ENCODE data around the gene SPINK2. TPM values are rescaled to one million over a fixed set of nuclear protein-coding genes. Genes with fewer than 3 reads are reported as not detected.
A peak's percentile ranks its signal among the peaks of the same experiment; 100 is the strongest.

Gene SPINK2, protein sequence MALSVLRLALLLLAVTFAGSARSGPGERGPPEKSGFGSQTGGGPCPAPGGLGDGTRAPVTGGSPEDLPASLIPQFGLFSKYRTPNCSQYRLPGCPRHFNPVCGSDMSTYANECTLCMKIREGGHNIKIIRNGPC
- 1 to 10 TPM in 1 of 9 donors, not detected in 8; 1.4 TPM for total RNA-seq
- not detected for polyA plus RNA-seq
- long read RNA-seq, donor 1, result 0 reads
- long read RNA-seq, donor 2, result 0 reads
- long read RNA-seq, donor 3, result 0 reads
- long read RNA-seq, donor 4, result 0 reads
- long read RNA-seq, donor 5, result 0 reads
- long read RNA-seq, donor 6, result 0 reads
- long read RNA-seq, donor 7, result 0 reads
- long read RNA-seq, donor 8, result 0 reads
- long read RNA-seq, donor 9, result 0 reads
- long read RNA-seq, donor 10, partial matches to known transcripts, result 19 of 19 reads
- long read RNA-seq, donor 10, other reads (novel, unspliced or antisense), result 0 of 19 reads

- H3K9me3 ChIP-seq (replicated peaks in 1 of 3), result no peaks in the 10 kb centered on the region
- peak in 3 of 7 donors; percentile 2 to 16 (median 11) for DNase-seq
- H3K27me3 ChIP-seq, result peaks cover 8% of the 10 kb centered on the region
- intact Hi-C loops (cut with DNase I), result no loop called here
- no peaks in the 10 kb centered on the region for H3K36me3 ChIP-seq (replicated peaks in 1 of 2)
- no peaks in the 10 kb centered on the region for H3K4me1 ChIP-seq (replicated peaks in 1 of 2)
- TF ChIP-seq, protein P1, sequence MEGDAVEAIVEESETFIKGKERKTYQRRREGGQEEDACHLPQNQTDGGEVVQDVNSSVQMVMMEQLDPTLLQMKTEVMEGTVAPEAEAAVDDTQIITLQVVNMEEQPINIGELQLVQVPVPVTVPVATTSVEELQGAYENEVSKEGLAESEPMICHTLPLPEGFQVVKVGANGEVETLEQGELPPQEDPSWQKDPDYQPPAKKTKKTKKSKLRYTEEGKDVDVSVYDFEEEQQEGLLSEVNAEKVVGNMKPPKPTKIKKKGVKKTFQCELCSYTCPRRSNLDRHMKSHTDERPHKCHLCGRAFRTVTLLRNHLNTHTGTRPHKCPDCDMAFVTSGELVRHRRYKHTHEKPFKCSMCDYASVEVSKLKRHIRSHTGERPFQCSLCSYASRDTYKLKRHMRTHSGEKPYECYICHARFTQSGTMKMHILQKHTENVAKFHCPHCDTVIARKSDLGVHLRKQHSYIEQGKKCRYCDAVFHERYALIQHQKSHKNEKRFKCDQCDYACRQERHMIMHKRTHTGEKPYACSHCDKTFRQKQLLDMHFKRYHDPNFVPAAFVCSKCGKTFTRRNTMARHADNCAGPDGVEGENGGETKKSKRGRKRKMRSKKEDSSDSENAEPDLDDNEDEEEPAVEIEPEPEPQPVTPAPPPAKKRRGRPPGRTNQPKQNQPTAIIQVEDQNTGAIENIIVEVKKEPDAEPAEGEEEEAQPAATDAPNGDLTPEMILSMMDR (IDR thresholded peaks at IDR 0.05), result no peak
- TF ChIP-seq POLR2A (IDR thresholded peaks at IDR 0.05), result no peak
- H3K4me3 ChIP-seq, result peak within 1 kb of the TSS in 2 of 4 donors; percentile 16 to 57
- WGBS, 4 donors, result 2 to 3% (median 3%) methylated on average over 30 to 58 of the region's 58 CpGs
- no peak within 1 kb of the TSS for H3K27ac ChIP-seq
Observed at GRCh38 chr4:56821381-56822243, at the start of gene SPINK2. Gene SPINK2 (minus strand): TSS chr4:56821701. CDS start chr4:56821662, 39 bp downstream.

GRCh38 chr4:56870946-56871345 lies 49.4 kb upstream of the SPINK2 start:
- Histone ChIP-seq H3K27ac (no peak overlapping the region), H3K27me3 (no peaks in the 10 kb centered on the region), H3K36me3 (replicated peaks in 1 of 2) (no peaks in the 10 kb centered on the region), H3K4me1 (replicated peaks in 1 of 2) (no peaks in the 10 kb centered on the region), H3K9me3 (replicated peaks in 1 of 3) (no peaks in the 10 kb centered on the region), H3K4me3 (no peak overlapping the region)
- 41 to 53% (median 48%) methylated on average over 4 of the region's 4 CpGs for WGBS, 4 donors
- TF ChIP-seq, protein P1 (IDR thresholded peaks at IDR 0.05), result no peak
- no peak for TF ChIP-seq POLR2A (IDR thresholded peaks at IDR 0.05)
- intact Hi-C loops (cut with DNase I), result no loop called here
- DNase-seq, result no peak

- no peak overlapping the region for H3K27ac ChIP-seq
- no peaks in the 10 kb centered on the region for H3K36me3 ChIP-seq (replicated peaks in 1 of 2)
- 85 to 90% (median 88%) methylated on average over 3 to 7 of the region's 7 CpGs for WGBS, 4 donors
- DNase-seq, result no peak
- H3K9me3 ChIP-seq (replicated peaks in 1 of 3), result no peaks in the 10 kb centered on the region
- no peaks in the 10 kb centered on the region for H3K27me3 ChIP-seq
- H3K4me3 ChIP-seq, result no peak overlapping the region
- no peaks in the 10 kb centered on the region for H3K4me1 ChIP-seq (replicated peaks in 1 of 2)
- intact Hi-C loops (cut with DNase I), result no loop called here
- no peak for TF ChIP-seq POLR2A (IDR thresholded peaks at IDR 0.05)
- TF ChIP-seq, protein P1 (IDR thresholded peaks at IDR 0.05), result no peak
Observed at GRCh38 chr4:56863441-56864139, 42.1 kb upstream of the SPINK2 start.
